IMR-90 (cell line): ENCODE measurements around the gene ME1. TPM values are rescaled to one million over a fixed set of nuclear protein-coding genes. Genes with fewer than 3 reads are reported as not detected.

Experiments
- ATAC-seq: fragments of 200-7000 bp; cut with Tn5 transposase; 2 replicates; pipeline ENCODE4 v1.9.1; 2020; ENCODE audit warnings: low read depth, mild to moderate bottlenecking, moderate library complexity
- BruUV-seq: library from RNA; stranded (reverse); fragments of 400-500 nt; replicated peaks from 2 replicates; lab custom pipeline; 2021; lab: Mats Ljungman, UMichigan
- CTCF ChIA-PET: fragments of 300-600 bp; formaldehyde crosslinking; extraction: SDS; loops from one replicate; lab custom pipeline; 2021; ENCODE audit warnings: antibody characterized with exemption; lab: Yijun Ruan, JAX
- POLR2A ChIA-PET: fragments of 300-600 bp; sonication (Branson Sonifier 250); formaldehyde crosslinking; loops from one replicate; lab custom pipeline; 2022; ENCODE audit warnings: antibody characterized with exemption; ENCODE audit not compliant: unreplicated experiment; lab: Charles Lee
- DNase-seq: peaks from one replicate; pipeline ENCODE4 v3.0.0; 2013
- H2AFZ ChIP-seq: replicated peaks from 2 replicates; pipeline ENCODE3; 2013; ENCODE audit warnings: low read length, mild to moderate bottlenecking; ENCODE audit not compliant: poor library complexity
- H2AK5ac ChIP-seq: 2 replicates; pipeline ENCODE4 v1.6.1; 2013; ENCODE audit warnings: low read depth, low read length, inconsistent platforms
- H2AK9ac ChIP-seq: replicated peaks from 2 replicates; pipeline ENCODE3; 2013; ENCODE audit warnings: mild to moderate bottlenecking, low read depth, low read length, moderate library complexity; ENCODE audit not compliant: poor library complexity
- H2BK120ac ChIP-seq: 2 replicates; pipeline ENCODE4 v1.6.1; 2013; ENCODE audit warnings: low read depth, low read length, inconsistent platforms
- H2BK15ac ChIP-seq: 3 replicates; pipeline ENCODE4 v1.6.1; 2013; ENCODE audit warnings: low read depth, low read length, inconsistent platforms
- H2BK20ac ChIP-seq: 2 replicates; pipeline ENCODE4 v1.6.1; 2013; ENCODE audit warnings: low read depth, mild to moderate bottlenecking, inconsistent platforms, low read length, moderate library complexity
- H2BK5ac ChIP-seq: 2 replicates; pipeline ENCODE4 v1.6.1; 2013; ENCODE audit warnings: mild to moderate bottlenecking, low read depth, low read length, inconsistent platforms; ENCODE audit not compliant: poor library complexity, severe bottlenecking
- H3K14ac ChIP-seq: replicated peaks from 2 replicates; pipeline ENCODE4 v1.6.1; 2013; ENCODE audit warnings: low read depth, low read length, inconsistent platforms
- H3K18ac ChIP-seq: 2 replicates; pipeline ENCODE4 v1.6.1; 2013; ENCODE audit warnings: low read depth, low read length, control low read depth
- H3K23ac ChIP-seq: 2 replicates; pipeline ENCODE4 v1.6.1; 2013; ENCODE audit warnings: low read depth, low read length, inconsistent platforms
- H3K27ac ChIP-seq: 2 replicates; pipeline ENCODE4 v1.5.1; 2013; ENCODE audit warnings: mild to moderate bottlenecking, control low read depth, low read length; ENCODE audit not compliant: insufficient read depth
- H3K27me3 ChIP-seq: 2 replicates; pipeline ENCODE4 v1.6.1; 2013; ENCODE audit warnings: low read length; ENCODE audit not compliant: control insufficient read depth, insufficient read depth
- H3K36me3 ChIP-seq: 2 replicates; pipeline ENCODE4 v1.6.1; 2013; ENCODE audit warnings: low read length, mixed read lengths; ENCODE audit not compliant: control insufficient read depth, insufficient read depth
- H3K4ac ChIP-seq: 2 replicates; pipeline ENCODE4 v1.6.1; 2013; ENCODE audit warnings: low read depth, low read length, inconsistent platforms
- H3K4me1 ChIP-seq: 2 replicates; pipeline ENCODE4 v1.6.1; 2013; ENCODE audit warnings: low read length, mixed read lengths; ENCODE audit not compliant: control insufficient read depth, insufficient read depth
- H3K4me2 ChIP-seq: 2 replicates; pipeline ENCODE4 v1.6.1; 2013; ENCODE audit warnings: low read depth, mild to moderate bottlenecking, control low read depth, low read length, moderate library complexity
- H3K4me3 ChIP-seq: 2 replicates; pipeline ENCODE4 v1.5.1; 2013; ENCODE audit warnings: low read depth, mild to moderate bottlenecking, control low read depth, low read length, moderate library complexity; ENCODE audit not compliant: insufficient read depth
- H3K56ac ChIP-seq: 2 replicates; pipeline ENCODE4 v1.6.1; 2013; ENCODE audit warnings: low read length, inconsistent platforms; ENCODE audit not compliant: insufficient read depth; ENCODE audit errors: extremely low read depth
- H3K79me1 ChIP-seq, 2 experiments: 2 replicates each; pipeline ENCODE4 v1.6.1; 2013; ENCODE audit warnings: low read length in 2 of 2, inconsistent platforms in 1 of 2, low read depth in 1 of 2
- H3K9ac ChIP-seq: 2 replicates; pipeline ENCODE4 v1.6.1; 2013; ENCODE audit warnings: low read depth, low read length, control low read depth
- H3K9me1 ChIP-seq: 2 replicates; pipeline ENCODE4 v1.6.1; 2013; ENCODE audit warnings: low read length, inconsistent platforms; ENCODE audit not compliant: insufficient read depth
- H3K9me3 ChIP-seq: 2 replicates; pipeline ENCODE4 v1.6.1; 2013; ENCODE audit warnings: low read length; ENCODE audit not compliant: control insufficient read depth, insufficient read depth
- H4K20me1 ChIP-seq: 2 replicates; pipeline ENCODE4 v1.6.1; 2013; ENCODE audit warnings: low read length, inconsistent platforms; ENCODE audit not compliant: insufficient read depth
- H4K5ac ChIP-seq: 2 replicates; pipeline ENCODE4 v1.6.1; 2013; ENCODE audit warnings: mild to moderate bottlenecking, low read depth, low read length, control low read depth
- H4K8ac ChIP-seq, 2 experiments: 2 replicates each; pipeline ENCODE4 v1.6.1; 2013; ENCODE audit warnings: low read depth in 2 of 2, low read length in 2 of 2, control low read depth in 1 of 2, inconsistent platforms in 1 of 2
- H4K91ac ChIP-seq: 2 replicates; pipeline ENCODE4 v1.6.1; 2013; ENCODE audit warnings: low read depth, low read length, inconsistent platforms; ENCODE audit not compliant: insufficient read depth
- BHLHE40 ChIP-seq: fragments of 150-350 bp; IDR thresholded peaks from 2 replicates; pipeline ENCODE4 v1.6.1; 2016; ENCODE audit warnings: mild to moderate bottlenecking, low read depth, low read length
- CEBPB ChIP-seq: IDR thresholded peaks from 2 replicates; pipeline ENCODE4 v1.6.1; 2012; ENCODE audit warnings: low read depth, low read length, improper control_type of control experiment
- FOS ChIP-seq: fragments of 150-350 bp; IDR thresholded peaks from 2 replicates; pipeline ENCODE4 v1.6.1; 2016; ENCODE audit warnings: low read depth, low read length
- MAFK ChIP-seq: IDR thresholded peaks from 2 replicates; pipeline ENCODE4 v1.6.1; 2012; ENCODE audit warnings: low read depth, low read length, improper control_type of control experiment
- NFE2L2 ChIP-seq: fragments of 150-350 bp; IDR thresholded peaks from 2 replicates; pipeline ENCODE4 v1.6.1; 2016; ENCODE audit warnings: low read depth, mild to moderate bottlenecking, low read length
- RCOR1 ChIP-seq: IDR thresholded peaks from 2 replicates; pipeline ENCODE4 v1.6.1; 2012; ENCODE audit warnings: mild to moderate bottlenecking, low read length, improper control_type of control experiment; ENCODE audit not compliant: insufficient replicate concordance
- RFX5 ChIP-seq: IDR thresholded peaks from 2 replicates; pipeline ENCODE4 v1.8.0; 2012; ENCODE audit warnings: low read depth, mild to moderate bottlenecking, low read length, moderate library complexity
- USF2 ChIP-seq: fragments of 150-350 bp; IDR thresholded peaks from 2 replicates; pipeline ENCODE4 v1.6.1; 2017; ENCODE audit warnings: mild to moderate bottlenecking, antibody characterized with exemption, low read length, low read depth
- WGBS, 2 experiments: methylation state at CpG; one replicate each; pipeline versions ENCODE4 v1.1.5 to v1.1.7; 2013; ENCODE audit warnings: missing lambda C conversion rate in 2 of 2; ENCODE audit not compliant: insufficient read length in 1 of 2; ENCODE audit errors: extremely low coverage in 2 of 2; 5-methylcytosine and 5-hydroxymethylcytosine counted together
- dilution Hi-C: fragments of 300-500 bp; cut with HindIII; formaldehyde crosslinking; loops from one replicate; pipeline ENCODE4 v1.14.3; 2018; ENCODE audit warnings: low sequenced_read_pairs; ENCODE audit not compliant: unreplicated experiment
- in situ Hi-C: fragments of 300-500 bp; cut with MboI; formaldehyde crosslinking; loops from 3 replicates; pipeline ENCODE4 v1.14.3; 2019; ENCODE audit warnings: low sequenced_read_pairs, inconsistent platforms, mixed read lengths
- intact Hi-C: fragments of 100-400 bp; cut with micrococcal nuclease; formaldehyde crosslinking; loops from 2 replicates; pipeline ENCODE4 v1.10.0; 2022
- polyA plus RNA-seq, 3 experiments: library from polyadenylated mRNA; depleted of rRNA; stranded (reverse); fragments of >200 nt; gene quantifications; 2 replicates each; pipeline ENCODE4 v1.2.3, GENCODE V29; 2012; ENCODE audit warnings: low replicate concordance in 1 of 3
- total RNA-seq: library from RNA; depleted of rRNA; stranded (reverse); fragments of >200 nt; gene quantifications from 2 replicates; pipeline ENCODE4 v1.2.3, GENCODE V29; 2012
- TF ChIP-seq, protein P1 (sequence below): fragments of 150-350 bp; IDR thresholded peaks from 2 replicates; pipeline ENCODE4 v1.6.1; 2016; ENCODE audit warnings: low read depth, mild to moderate bottlenecking, low read length, moderate library complexity, borderline replicate concordance
- TF ChIP-seq, protein P2 (sequence below): conservative IDR thresholded peaks from 2 replicates; pipeline ENCODE4 v1.5.1; 2012; ENCODE audit warnings: mild to moderate bottlenecking, low read depth, low read length, improper control_type of control experiment

Gene ME1
- total and polyA plus RNA-seq, 2 of the 4 experiments (the other 2 are of a cell fraction) = 21.5 to 24.4 TPM

GRCh38 chr6:83472767-83473166 lies 41.9 kb upstream of the ME1 start:
- no peak overlapping the region for H3K4ac ChIP-seq
- dilution Hi-C loops (no loop called here), intact Hi-C loops (no loop called here), in situ Hi-C loops (no loop called here)
- H4K91ac ChIP-seq = no peak overlapping the region
- no CpG with 5 or more reads among the region's 2 CpGs for WGBS, 2 experiments
- H4K20me1 ChIP-seq = no peaks in the 10 kb centered on the region
- H2BK15ac ChIP-seq = no peak overlapping the region
- H4K5ac ChIP-seq = no peak overlapping the region
- no peak overlapping the region for H3K18ac ChIP-seq
- no peak overlapping the region for H3K27ac ChIP-seq
- no peak overlapping the region for H4K8ac ChIP-seq
- H3K9me1 ChIP-seq = no peaks in the 10 kb centered on the region
- no peak overlapping the region for H3K14ac ChIP-seq
- H3K9me3 ChIP-seq = no peaks in the 10 kb centered on the region
- H3K36me3 ChIP-seq = no peaks in the 10 kb centered on the region
- H2BK5ac ChIP-seq = no peak overlapping the region
- TF ChIP-seq, protein P1, sequence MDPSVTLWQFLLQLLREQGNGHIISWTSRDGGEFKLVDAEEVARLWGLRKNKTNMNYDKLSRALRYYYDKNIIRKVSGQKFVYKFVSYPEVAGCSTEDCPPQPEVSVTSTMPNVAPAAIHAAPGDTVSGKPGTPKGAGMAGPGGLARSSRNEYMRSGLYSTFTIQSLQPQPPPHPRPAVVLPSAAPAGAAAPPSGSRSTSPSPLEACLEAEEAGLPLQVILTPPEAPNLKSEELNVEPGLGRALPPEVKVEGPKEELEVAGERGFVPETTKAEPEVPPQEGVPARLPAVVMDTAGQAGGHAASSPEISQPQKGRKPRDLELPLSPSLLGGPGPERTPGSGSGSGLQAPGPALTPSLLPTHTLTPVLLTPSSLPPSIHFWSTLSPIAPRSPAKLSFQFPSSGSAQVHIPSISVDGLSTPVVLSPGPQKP = no peak
- TF ChIP-seq, protein P2, sequence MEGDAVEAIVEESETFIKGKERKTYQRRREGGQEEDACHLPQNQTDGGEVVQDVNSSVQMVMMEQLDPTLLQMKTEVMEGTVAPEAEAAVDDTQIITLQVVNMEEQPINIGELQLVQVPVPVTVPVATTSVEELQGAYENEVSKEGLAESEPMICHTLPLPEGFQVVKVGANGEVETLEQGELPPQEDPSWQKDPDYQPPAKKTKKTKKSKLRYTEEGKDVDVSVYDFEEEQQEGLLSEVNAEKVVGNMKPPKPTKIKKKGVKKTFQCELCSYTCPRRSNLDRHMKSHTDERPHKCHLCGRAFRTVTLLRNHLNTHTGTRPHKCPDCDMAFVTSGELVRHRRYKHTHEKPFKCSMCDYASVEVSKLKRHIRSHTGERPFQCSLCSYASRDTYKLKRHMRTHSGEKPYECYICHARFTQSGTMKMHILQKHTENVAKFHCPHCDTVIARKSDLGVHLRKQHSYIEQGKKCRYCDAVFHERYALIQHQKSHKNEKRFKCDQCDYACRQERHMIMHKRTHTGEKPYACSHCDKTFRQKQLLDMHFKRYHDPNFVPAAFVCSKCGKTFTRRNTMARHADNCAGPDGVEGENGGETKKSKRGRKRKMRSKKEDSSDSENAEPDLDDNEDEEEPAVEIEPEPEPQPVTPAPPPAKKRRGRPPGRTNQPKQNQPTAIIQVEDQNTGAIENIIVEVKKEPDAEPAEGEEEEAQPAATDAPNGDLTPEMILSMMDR = no peak
- TF ChIP-seq CEBPB (no peak), USF2 (no peak), NFE2L2 (no peak), RFX5 (no peak), BHLHE40 (no peak), FOS (no peak), MAFK (no peak), RCOR1 (no peak)
- H3K27me3 ChIP-seq = peaks cover 5% of the 10 kb centered on the region; the same call in 1 of the 2 replicates
- H3K4me2 ChIP-seq = no peak overlapping the region
- no TSS peak for BruUV-seq
- H3K79me1 ChIP-seq = no peaks in the 10 kb centered on the region
- DNase-seq (no peak), ATAC-seq (no peak)
- CTCF ChIA-PET = interaction anchor here (1.2 kb wide), 1 partner anchor 55 kb away, joined by 3 read pairs; no protein-coding TSS in a partner anchor
- no peak overlapping the region for H3K23ac ChIP-seq
- no peak overlapping the region for H2AK5ac ChIP-seq
- POLR2A ChIA-PET = no interaction called here
- H2BK20ac ChIP-seq = no peak overlapping the region
- H3K4me3 ChIP-seq = no peak overlapping the region
- H3K4me1 ChIP-seq = no peaks in the 10 kb centered on the region
- no peak overlapping the region for H2AK9ac ChIP-seq
- no peak overlapping the region for H2AFZ ChIP-seq
- H3K56ac ChIP-seq = no peak overlapping the region
- H3K9ac ChIP-seq = no peak overlapping the region
- H2BK120ac ChIP-seq = no peak overlapping the region
